OCI-LY3 (cell line): Measurements from ENCODE around the gene ANKFN1.

Experiments used
- EZH2phosphoT487 ChIP-seq: fragments of 200-600 bp; shearing (Covaris generic); IDR thresholded peaks from 2 replicates; pipeline ENCODE4 v1.6.1; 2018; ENCODE audit warnings: antibody characterized with exemption, mixed run types, low read depth
- TF ChIP-seq, protein P1 (sequence below): fragments of 200-600, 300-600 bp; sonication (generic); IDR thresholded peaks from 2 replicates; pipeline ENCODE4 v1.5.1; 2014; ENCODE audit warnings: antibody characterized with exemption, low read length, low read depth

DNA sequence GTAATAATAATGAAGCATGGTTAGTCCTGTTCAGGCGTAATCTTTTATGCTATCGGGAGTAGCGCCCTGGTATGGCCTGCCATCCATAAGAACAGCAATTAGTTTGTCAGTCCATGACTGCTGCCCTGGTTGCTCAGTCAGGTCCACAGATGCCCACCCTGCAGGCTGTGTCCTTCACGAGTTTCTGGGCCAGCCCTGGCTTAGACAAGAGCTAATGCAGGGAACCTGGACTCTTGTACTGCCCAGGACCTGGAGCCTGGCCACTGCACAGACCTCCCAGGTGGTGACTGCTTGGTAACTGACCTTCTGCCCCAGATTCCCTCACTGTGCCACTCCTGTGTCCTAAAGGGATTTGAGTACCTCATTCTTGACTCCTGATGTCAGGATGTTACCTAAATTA is 279.2 kb downstream of the ANKFN1 start:
- TF ChIP-seq, protein P1, sequence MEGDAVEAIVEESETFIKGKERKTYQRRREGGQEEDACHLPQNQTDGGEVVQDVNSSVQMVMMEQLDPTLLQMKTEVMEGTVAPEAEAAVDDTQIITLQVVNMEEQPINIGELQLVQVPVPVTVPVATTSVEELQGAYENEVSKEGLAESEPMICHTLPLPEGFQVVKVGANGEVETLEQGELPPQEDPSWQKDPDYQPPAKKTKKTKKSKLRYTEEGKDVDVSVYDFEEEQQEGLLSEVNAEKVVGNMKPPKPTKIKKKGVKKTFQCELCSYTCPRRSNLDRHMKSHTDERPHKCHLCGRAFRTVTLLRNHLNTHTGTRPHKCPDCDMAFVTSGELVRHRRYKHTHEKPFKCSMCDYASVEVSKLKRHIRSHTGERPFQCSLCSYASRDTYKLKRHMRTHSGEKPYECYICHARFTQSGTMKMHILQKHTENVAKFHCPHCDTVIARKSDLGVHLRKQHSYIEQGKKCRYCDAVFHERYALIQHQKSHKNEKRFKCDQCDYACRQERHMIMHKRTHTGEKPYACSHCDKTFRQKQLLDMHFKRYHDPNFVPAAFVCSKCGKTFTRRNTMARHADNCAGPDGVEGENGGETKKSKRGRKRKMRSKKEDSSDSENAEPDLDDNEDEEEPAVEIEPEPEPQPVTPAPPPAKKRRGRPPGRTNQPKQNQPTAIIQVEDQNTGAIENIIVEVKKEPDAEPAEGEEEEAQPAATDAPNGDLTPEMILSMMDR = no peak
- TF ChIP-seq EZH2phosphoT487 = no peak
